Activated CD4-positive, alpha-beta T cell treated with anti-CD3 and anti-CD28 coated beads for 4 hours (primary cell): ENCODE results near the gene ALOX5.

Experiments
- DNase-seq, 2 donors: peaks; one replicate each; pipeline ENCODE4 v3.0.0-alpha.2; 2020

ALOX5 gene

DNA sequence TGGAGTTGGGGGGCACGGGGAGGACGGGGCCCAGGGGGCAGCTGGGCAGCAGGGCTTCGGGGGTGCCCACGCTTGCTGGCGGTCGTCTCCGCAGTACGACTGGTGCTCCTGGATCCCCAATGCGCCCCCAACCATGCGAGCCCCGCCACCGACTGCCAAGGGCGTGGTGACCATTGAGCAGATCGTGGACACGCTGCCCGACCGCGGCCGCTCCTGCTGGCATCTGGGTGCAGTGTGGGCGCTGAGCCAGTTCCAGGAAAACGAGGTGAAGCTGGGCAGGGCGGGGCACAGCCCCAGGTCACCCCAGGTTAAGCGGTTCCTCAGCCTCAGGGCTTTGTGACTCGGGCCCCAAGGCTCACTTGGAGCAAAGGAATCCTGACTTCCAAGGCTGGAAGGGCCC, 70.0 kb downstream of the ALOX5 start:
- DNase-seq = no peak

DNA sequence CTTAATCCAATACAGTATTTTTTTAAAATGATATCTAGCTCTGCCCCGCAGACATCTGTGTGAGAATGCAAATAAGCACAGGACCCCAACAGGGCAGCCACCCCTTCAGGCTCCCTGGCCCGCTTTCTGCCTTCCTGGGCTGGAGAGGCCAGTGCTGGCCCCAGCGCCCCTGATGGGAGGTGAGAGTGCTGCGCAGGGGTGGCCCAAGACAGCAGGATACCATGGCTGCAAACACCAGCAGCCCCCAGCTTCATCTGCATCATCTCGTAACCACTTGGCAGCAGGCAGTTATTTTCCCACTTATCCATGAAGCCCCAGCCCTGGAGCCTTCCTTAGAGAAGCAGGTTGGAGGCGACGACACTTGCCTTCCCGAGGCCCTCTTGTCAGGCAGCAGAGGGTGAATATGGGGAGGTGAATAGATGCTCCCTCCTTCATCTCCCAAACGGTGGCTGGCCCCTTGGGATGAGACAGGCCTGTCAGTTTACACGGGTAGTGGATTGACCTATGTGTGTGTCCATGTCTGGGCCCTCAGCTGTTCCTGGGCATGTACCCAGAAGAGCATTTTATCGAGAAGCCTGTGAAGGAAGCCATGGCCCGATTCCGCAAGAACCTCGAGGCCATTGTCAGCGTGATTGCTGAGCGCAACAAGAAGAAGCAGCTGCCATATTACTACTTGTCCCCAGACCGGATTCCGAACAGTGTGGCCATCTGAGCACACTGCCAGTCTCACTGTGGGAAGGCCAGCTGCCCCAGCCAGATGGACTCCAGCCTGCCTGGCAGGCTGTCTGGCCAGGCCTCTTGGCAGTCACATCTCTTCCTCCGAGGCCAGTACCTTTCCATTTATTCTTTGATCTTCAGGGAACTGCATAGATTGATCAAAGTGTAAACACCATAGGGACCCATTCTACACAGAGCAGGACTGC, 71.2 kb downstream of the ALOX5 start:
- DNase-seq = no peak

DNA sequence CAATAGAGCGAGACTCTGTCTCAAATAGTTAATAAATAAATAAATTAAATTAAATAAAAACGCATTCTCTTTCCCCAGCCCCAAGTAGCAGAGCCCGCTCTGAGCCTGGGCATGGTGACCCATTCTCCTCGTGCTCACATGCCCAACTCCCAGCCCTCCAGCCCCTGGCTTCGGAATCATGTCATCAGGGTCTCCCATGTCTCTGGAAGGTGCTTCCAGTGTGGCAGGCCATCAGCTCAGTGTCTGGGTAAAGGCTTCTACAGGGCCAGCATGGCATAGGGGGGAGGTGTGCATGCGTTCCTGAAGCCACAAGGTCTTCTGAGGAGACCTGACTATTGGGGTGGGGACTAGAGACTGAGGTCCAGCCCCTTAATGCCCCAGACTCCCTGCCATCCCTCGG, 72.8 kb downstream of the ALOX5 start:
- no peak for DNase-seq

DNA sequence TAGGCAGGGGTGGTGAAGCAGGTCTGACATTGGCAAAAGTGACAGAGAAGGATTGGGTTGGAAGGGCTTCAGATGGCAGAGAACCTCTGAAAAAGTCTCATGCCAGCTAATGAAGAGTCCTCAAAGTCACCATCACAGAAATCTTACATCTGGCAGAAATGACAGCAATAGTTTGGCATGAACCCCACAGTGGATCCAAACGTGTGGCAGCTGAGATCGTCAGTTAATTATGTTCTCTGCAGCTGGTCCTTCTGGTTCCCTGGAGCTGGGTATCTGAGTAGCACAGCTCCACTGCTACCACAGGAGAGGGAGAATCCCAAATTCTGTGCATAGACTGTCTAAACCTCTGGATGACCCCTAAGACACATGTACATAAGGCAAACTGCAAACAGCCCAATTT, 73.4 kb downstream of the ALOX5 start:
- DNase-seq = no peak

DNA sequence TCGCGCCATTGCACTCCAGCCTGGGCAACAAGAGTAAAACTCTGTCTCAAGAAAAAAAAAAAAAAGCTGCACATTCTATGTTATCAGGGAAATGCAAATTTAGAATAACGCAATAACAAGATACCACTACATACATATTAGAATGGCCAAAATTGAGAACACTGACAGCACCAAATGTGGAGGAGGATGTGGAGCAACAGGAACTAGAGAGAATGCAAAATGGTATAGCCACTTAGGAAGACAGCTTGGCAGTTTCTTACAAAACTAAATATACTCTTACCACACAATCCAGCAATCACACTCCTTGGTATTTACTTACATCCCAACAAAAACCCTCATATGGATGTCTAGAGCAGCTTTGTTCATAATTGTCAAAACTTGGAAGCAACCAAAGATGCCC, 76.8 kb downstream of the ALOX5 start:
- no peak for DNase-seq

DNA sequence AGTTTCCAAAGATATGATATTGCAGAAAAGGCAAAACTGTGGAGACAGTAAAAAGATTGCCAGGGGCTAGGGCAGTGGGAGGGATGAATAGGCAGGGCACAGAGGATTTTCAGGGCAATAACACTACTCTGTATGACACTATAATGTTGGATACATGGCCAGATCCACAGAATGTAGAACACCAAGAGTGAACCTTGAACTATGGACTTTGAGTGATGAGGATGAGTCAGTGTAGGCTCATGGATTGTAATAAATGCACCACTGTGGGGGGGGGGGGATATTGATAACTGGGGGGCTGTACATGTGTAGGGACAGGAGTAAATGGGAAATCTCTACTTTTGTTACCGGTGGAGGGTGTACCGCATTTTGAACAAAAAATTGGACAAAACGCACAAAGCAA, 77.4 kb downstream of the ALOX5 start:
- no peak for DNase-seq

DNA sequence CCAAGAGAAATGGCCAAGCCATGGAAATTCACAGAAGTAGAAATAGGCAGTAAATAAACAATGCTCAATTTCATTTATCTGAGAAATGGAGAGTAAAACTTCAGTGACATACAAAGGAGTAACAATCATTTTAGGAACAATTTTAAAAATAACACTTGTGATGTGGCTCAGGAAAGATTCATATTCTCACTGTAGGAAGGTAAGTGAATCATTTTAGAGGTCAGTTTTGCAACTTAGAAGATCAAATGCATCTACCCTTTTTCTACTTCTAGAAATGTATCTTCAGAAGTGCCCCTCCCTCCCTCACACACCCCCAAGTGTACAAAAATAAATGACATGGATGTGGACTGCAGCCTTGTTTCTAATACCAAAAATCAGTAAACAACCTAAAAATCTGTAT, 78.3 kb downstream of the ALOX5 start:
- DNase-seq = no peak

DNA sequence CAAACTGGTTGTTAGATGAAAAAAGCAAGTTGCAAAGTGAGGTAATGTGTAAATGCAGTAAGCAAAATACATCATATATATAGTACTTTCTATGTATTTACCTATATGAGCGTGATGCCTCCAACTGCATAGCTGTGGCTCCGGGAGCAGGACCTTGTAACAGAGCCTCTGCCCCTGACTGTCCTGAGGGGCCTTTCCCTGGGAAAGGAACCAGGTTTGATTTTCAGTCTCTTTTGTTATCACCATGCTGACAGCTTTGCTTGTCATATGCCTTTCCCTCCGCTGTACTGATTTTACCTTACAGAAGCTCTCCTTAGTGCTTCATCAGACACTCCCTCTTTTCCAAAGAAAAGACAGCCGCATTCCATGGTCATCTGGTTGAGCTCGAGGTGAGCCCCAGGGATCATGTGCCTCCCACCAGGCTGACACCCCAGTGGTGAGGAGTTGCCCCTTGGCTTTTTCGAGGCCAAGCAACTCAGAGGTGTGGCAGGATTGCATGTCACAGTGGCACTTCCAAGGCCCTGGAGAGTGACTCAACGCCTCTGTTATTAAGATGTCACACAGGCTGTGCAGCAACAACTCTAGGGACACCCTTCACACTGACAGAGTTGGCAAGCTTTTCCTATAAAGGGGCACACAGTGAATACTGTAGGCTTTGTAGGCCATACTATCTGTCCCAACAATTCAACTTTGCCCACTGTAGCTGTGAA, 78.9 kb downstream of the ALOX5 start:
- DNase-seq = no peak

DNA sequence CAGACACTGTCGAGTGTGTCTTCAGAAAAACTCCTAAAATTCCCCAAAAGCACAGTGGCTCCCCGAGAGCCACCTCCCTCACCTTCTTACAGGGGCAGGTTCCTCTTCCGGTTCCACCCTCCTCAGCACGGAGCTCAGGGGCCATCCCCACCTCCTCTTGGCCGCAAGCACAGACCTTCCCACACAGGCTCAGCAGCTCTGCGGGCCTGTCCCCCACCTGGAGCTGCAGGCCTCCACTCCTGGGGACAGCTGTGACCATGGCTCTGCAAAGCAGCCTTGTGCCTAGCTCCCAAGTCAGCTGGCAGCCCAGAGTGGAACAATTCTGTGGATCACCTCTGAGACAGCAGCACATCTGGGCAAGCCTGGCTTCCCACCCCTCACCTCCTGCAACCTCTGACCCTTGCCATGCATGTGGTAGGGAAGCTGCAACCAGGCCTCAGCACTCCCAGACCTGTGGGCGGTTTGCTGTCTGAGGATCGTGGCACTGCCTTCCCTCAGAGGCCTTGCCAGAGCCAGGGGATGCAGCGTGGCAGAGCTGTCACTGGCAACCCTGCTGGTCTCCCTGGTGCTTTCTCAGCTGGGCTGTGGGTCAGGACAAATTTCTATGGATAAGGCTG, 79.7 kb downstream of the ALOX5 start:
- no peak for DNase-seq

DNA sequence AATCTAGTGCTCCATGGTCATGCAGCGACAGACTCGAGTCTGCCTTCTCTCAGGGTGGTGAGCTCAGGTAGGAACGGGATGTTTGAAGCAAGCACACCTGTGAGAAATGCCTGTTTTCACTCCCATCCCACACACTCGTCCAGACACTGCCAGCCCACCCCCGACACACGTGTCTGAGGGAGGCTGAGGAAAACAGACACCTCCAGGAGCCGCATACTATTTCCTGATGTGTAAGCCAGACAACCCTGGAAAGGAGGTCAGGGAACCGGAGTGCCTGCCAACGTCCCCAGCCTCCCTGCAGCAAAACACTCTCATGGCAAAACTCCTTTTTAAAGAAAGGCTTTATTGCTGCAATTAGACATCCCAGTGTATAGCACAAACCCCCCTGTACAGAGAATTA, 80.2 kb downstream of the ALOX5 start:
- DNase-seq = no peak

DNA sequence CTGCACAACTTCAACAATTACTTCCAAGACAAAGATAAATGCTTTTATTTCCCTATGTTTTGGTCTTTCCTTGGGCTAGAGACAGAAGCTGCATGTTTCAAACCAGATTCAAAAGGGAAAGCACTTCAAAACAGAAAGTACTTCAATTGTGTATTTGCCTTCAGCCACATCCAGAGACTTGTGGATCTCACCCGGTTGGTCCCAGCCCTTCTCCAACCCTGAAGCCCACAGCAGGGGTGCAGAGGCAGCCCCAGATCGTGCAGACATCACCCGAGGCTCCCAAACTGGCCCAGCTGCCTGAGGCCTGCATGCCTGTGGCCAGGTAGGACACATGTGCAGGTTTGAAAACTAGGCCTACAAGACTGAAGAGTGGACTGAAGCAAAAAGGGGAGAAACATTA, 80.8 kb downstream of the ALOX5 start:
- no peak for DNase-seq

DNA sequence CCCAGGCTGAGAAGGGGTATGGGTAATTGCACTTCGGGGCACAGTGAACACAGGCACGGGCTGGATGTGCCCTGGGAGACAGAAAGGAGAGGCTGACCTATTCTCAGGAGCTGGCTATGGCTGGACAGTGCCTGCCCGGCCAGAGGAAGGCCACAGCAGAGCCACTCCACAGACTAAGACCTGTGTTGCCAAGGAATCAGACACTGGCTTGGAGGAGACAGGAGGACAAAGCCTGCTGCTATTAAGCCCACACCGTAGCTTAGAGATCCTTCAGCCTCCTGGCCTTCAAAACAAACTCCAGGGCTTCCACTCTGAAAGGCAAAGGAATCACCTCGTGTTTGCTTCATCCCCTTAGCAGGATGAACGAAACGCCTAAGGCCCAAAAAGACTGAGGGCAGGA, 82.2 kb downstream of the ALOX5 start:
- no peak for DNase-seq

DNA sequence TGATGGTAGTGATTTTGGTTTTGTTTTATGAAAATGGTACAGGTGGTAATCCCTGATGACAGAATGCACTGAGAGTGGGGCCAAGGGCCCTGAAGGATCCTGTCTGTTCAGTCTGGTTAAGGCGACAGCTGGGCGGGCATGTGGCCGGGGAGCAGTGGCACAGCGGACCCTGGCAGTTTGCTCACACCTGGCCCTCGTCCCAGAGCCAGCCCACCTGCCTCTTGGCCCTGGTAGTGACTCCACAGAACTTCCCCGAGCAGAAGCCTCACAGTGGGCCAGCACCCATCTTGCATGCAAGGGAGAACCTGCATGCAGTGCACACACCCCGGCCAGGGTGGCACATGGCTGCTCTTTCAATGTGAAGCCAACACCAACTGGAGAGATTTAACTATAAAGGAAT, 82.8 kb downstream of the ALOX5 start:
- DNase-seq = no peak

DNA sequence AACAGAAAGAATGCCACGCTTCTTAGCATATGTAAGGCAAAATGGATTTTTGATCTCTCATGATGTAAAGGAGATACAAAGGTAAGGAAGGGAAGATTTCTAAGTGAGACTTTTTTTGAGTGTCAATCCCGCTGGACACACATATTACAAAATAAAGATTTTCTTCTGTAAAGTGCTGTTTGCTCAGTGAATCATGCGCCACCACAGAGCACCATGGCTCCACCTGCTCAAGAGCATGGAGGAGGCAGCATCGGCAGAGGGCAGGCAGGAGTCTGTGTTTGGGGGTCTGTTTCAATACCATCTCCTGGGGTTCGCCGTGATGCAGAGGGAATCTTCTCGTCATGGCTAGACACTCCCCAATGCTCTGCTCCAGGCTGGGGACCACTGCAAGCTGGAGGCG, 83.5 kb downstream of the ALOX5 start:
- no peak for DNase-seq

DNA sequence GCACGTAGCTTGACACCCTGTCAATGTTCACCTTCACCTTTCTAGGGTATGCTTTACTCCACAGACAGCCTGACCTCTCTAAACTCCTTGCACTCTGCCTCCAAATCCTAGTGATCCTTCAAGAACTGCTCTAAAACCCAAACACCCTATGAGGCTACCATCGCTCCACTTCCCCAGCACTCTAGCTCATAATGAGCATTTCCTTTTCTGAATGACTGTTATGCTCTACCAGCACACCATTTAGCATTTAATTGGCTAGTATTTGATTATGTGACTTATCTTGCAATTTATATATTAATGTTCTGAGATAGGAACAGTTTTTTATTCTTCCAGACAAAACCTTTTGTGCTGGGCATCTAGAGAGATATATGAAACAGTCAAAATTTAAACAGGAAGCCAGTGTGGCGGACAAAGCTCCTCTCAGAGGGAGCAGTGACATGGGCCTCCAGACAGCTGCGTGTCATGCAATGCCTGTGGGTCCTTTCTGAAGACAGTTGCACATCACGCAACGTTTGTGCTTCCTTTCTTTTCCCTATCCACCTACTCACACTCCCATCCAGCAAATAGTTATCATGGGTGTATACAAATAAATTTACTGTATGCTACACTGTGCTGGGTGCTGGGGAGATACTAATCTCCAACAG, 86.3 kb downstream of the ALOX5 start:
- DNase-seq = no peak

DNA sequence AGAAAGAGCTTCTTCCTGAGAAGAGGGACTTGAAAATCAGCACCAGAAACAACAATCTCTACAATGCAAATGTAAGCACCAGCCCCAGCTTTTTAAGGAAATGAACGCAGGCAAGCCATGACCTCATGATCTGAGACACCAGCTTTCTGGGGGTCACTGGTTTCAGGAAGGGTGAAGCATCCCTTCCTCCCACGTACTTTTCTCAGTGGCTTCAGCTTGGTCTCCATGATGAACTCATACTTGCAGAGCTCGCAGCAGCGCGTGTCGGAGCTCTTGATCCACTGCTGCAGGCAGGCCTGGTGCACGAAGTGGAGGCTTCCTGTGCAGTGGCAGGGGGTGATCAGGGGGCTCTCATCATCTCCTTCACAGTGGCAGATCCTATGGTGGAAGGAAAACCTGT, 87.0 kb downstream of the ALOX5 start:
- DNase-seq = no peak

DNA sequence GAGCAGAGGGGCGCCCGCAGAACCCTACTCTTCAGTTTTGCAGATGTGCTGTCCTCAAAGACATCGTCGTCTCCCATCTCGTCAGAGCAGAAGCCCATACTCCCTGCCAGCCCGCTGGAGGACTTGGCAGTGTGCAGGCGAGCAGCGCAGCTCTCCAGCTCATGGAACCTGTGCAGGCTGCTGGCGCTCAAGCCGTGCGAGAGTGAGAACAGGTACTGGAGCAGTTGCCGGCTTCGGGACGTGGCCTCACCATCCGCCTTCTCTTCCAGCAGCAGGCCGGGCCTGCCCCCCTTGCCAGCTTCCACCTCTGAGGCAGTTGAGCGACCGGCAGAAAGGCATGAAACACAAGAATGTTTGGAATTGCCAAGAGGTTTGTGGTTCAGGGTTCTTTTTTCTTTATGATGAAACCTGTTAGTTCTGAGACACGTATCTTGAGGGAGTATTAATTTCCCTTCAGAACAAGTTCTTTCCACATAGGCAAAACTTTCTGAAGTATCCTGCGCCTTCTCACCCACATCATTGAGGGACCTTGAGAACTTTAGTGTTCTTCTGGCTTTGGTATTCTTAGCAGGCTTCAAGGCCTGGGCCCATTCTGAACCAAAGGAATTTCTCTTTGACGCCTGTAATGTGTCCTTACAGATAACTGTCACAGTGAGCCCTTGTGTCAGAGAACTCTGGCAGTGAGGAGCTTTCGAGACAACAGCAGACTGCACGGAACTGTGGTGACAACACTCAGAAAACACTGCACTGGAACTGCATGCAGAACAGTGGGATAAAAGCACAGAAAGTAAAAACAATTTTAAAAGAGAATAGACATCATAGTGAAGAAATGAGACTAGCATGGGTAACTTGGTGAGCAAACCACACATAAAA, 89.5 kb downstream of the ALOX5 start:
- DNase-seq = no peak

DNA sequence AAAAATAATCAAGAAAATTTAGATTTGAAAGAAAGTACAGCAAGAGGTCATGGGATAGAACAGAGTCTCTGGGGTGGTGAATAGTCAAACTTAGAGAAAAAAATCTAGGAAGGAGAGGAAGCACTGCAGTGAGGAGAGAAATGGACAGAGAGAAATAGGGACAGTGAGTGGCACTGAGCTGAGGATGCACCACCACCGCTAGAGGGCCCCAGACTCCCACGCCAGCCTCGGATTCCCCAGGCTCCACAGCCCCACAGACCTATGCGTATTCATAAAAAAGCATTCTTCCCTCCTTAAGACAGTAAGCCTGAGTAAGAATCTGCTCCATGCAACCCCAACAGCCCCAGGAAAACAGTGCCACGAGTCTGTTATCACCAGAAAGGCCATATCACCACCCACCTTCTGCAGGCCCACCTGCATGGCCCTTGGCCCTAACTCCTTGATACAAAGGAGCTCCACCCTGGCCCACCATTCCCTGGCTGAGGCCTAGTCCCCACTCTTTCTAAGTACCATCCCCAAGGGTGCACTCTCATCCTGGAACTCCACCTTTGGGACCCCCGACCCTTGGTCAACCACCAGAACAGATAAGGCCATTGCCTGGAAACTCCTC, 91.0 kb downstream of the ALOX5 start:
- DNase-seq = peak; percentile 63 to 73

DNA sequence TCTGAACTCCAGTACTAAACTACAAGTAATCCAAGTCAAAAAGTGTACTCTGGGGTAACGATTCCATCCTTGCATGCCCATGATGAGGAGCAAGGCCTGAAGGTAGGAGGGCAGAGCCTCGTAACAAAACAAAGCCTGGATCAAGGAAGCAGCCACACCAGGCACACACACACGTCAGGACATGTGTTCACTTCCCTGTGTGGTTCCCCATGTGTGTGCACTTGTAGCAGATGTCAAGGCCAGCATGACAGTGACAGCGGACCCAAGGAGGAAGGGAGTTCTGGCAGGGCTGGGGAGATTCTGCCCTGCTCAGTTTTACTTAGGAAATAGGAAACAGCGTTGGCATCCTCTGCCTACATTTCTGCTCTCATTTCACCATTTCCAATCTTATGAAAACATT, 92.8 kb downstream of the ALOX5 start:
- DNase-seq = no peak

DNA sequence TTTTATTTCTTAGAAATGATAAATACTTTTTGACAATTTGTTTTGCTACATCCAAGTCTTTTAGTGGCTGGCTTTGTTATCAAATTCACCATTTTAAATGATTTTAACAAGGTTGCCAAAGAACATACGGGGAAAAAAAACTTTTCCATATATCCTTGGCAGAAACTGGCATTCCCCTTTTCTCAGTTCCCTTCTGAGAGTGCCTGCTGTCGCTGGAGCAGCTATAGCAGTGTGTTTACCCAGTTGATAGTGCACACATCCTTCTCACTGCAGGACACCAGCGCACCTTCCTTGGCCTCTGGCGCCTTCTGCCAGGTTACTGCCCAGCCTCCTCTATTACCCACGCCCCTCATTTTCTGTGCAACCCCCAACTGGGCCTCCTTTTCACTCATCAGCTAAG, 94.1 kb downstream of the ALOX5 start:
- no peak for DNase-seq

DNA sequence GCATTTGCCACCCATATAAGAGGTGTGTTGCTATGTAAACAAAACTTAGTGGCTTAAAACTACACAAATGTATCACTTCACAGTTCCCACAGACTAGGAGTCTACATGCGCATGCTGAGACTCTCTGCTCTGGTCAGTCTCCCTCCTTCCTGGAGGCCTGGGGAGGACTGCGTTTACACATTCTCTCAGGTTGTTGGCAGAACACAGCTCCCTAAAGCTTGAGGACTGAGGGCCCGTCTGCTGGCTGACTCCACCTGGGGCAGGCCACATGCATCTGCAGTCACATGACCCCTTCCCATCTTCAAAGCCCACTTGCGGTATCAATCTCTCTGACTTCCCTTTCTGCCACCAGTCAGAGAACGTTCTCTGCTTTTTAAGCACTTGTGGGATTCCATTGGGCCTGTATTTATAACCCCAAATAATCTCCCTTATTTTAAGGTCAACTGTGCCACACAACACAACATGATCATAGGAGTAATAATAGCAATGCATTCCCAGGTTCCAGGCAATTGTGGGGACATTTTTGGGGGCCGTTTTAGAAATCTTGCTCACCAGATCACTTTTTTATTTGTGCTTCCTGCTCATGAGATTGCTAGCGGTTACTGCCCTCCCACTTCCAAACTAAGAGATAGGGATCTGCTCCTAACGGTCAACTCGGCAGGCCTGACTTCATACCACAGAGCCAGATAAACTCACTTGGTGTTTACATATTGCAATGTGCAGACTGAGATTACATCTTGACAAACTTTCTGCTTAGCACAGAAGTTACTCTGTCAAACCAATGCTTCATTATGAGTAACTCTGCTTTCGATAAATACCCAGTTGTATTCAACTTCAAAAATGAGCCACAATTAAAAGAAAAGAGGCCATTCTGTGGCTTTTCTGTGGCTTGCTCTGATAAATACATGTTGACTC, 96.3 kb downstream of the ALOX5 start:
- DNase-seq = peak; percentile 21 to 29
